Activated naive CD4-positive, alpha-beta T cell treated with anti-CD3 and anti-CD28 coated beads, Interleukin-2, amount 50 U/mL, for 24 hours (primary cell): ENCODE data around the gene BATF.

ENCODE experiments used
- H3K27ac Mint-ChIP-seq: one replicate; pipeline ENCODE4 v1.8.0; 2021; ENCODE audit warnings: mild to moderate bottlenecking, mixed read lengths
- H3K27me3 Mint-ChIP-seq: one replicate; pipeline ENCODE4 v1.8.0; 2021; ENCODE audit warnings: mixed read lengths
- H3K36me3 Mint-ChIP-seq: one replicate; pipeline ENCODE4 v1.8.0; 2021; ENCODE audit warnings: mixed read lengths
- H3K4me1 Mint-ChIP-seq: one replicate; pipeline ENCODE4 v1.8.0; 2021; ENCODE audit warnings: mixed read lengths
- H3K4me3 Mint-ChIP-seq: one replicate; pipeline ENCODE4 v1.8.0; 2021; ENCODE audit warnings: mild to moderate bottlenecking, mixed read lengths
- H3K9me3 Mint-ChIP-seq: one replicate; pipeline ENCODE4 v1.8.0; 2021; ENCODE audit warnings: mixed read lengths

The BATF gene

GRCh38 chr14:75519394-75519793, 2.9 kb upstream of the BATF start:
- H3K27me3 Mint-ChIP-seq = no peaks in the 10 kb centered on the region
- H3K4me1 Mint-ChIP-seq = peaks cover 56% of the 10 kb centered on the region
- peak overlapping the region; percentile 57 for H3K27ac Mint-ChIP-seq
- no peak overlapping the region for H3K4me3 Mint-ChIP-seq
- H3K36me3 Mint-ChIP-seq = peaks cover 6% of the 10 kb centered on the region
- H3K9me3 Mint-ChIP-seq = no peaks in the 10 kb centered on the region

DNA sequence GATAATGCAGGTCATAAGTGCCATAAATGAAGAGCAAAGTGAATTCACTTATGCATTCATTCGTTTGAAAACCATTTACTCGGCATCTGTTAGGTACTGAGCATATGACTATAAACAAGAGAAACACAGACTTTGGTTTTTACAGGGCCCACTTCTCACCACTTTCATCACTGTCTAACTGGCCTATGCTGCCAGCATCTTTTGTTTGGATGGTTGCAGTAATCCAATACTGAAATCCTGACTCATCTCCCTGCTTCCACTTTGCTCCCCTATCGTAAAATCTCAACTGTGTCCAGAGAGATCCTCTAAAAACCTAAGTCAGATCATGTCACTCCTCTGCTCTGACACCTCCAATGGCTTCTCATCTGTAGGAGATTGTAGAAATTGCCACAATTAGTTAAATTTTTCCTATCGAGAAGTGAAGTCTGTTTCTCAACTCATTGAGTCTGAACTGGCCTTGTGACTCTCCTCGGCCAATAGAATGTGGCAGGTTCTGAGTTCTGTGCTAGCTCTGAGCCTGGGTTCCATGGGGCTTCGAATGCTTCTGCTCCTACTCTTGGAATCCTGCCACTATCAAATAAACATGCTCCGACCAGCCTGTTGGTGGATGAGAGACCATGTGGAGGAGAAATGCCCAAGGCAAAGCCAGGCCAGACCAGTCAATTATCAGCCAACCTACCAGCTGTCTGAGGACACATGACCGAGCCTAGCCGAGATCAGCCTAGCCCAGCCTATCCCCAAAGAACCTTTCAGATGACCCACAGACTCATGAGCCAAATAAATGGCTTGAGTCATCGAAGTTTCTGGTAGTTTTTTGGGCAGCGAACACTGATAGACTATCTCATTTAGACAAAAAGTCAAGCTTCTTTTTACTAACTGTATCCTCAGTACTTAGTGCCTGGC, 2.2 kb upstream of the BATF start:
- Mint-ChIP-seq H3K4me3 (peak overlapping the region; percentile 20), H3K9me3 (no peaks in the 10 kb centered on the region), H3K27me3 (no peaks in the 10 kb centered on the region), H3K36me3 (peaks cover 13% of the 10 kb centered on the region), H3K4me1 (peaks cover 60% of the 10 kb centered on the region), H3K27ac (peak overlapping the region; percentile 57)

DNA sequence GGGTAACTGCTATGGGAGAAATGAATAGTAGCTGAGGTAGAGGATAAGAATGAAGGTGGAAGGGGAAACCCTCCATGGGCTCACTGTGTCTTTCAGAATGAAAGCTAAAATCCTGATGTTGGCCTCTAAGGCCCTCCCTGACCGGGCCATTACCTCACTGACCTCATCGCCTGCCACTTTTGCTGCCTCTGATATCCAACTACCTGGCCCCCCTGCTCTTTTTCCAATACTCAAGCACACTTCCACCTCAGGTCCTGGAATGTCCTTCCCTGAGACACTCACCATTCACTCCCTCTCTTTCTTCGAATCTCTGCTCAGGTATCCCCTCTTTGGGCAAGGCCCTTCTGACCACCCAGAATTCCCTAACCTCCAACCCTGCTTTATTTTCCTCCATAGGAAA, 1.4 kb upstream of the BATF start:
- H3K4me1 Mint-ChIP-seq = peaks cover 65% of the 10 kb centered on the region
- no peaks in the 10 kb centered on the region for H3K9me3 Mint-ChIP-seq
- peak overlapping the region; percentile 100 for H3K4me3 Mint-ChIP-seq
- no peaks in the 10 kb centered on the region for H3K27me3 Mint-ChIP-seq
- peaks cover 16% of the 10 kb centered on the region for H3K36me3 Mint-ChIP-seq
- peak overlapping the region; percentile 100 for H3K27ac Mint-ChIP-seq

- Mint-ChIP-seq H3K27me3 (no peaks in the 10 kb centered on the region), H3K36me3 (peaks cover 22% of the 10 kb centered on the region)
Observed at GRCh38 chr14:75521415-75522199, 662 bp upstream of the BATF start.

DNA sequence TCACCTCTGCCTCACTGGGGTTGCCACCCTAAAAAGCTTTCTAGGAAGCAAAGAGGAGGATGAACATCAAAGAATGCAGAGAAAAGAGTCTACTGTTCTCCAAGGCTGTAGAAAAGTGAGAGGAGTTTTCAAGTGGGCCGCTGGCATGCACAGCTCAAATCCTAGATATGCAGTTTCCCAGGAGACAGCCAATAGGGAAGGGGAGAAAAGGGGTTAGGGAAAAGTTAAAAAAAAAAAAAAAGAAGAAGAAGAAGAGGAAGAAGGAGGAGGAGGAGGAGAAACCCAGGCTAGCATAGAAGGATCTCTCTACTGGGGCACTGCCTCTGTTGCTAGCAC, 682 bp downstream of the BATF start:
- Mint-ChIP-seq H3K4me3 (peak overlapping the region; percentile 100), H3K36me3 (peaks cover 32% of the 10 kb centered on the region), H3K4me1 (peaks cover 81% of the 10 kb centered on the region), H3K9me3 (peaks cover 7% of the 10 kb centered on the region), H3K27me3 (no peaks in the 10 kb centered on the region), H3K27ac (peak overlapping the region; percentile 100)

More at GRCh38 chr14:75521415-75522199, 662 bp upstream of the BATF start:
- Mint-ChIP-seq H3K27ac (peak overlapping the region; percentile 100), H3K4me1 (peaks cover 73% of the 10 kb centered on the region), H3K9me3 (no peaks in the 10 kb centered on the region), H3K4me3 (peak overlapping the region; percentile 100)

- Mint-ChIP-seq H3K4me3 (peak overlapping the region; percentile 100), H3K9me3 (peaks cover 8% of the 10 kb centered on the region), H3K27me3 (no peaks in the 10 kb centered on the region), H3K4me1 (peaks cover 90% of the 10 kb centered on the region), H3K36me3 (peaks cover 40% of the 10 kb centered on the region), H3K27ac (peak overlapping the region; percentile 100)
Observed at GRCh38 chr14:75523771-75524171, 1.5 kb downstream of the BATF start.

DNA sequence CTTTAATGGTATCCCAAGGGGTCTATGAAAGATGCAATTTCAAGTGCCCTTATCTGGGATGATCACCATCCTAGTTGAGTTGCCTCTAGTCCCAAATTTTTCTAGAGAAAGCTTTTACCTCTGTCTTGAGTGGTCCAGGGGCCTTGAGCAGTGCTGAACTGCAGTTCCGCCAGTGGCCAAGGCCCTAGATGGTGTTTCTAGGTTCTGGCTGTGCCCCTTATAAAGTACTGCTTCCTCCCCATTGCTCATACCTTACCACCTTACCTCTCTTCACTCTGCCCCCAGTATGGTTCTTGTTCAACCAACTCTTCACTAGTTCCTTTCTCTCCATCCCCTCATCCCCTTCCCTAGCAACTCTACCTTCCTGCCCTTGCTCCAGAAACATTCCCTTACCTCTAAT, 3.7 kb downstream of the BATF start:
- Mint-ChIP-seq H3K27me3 (no peaks in the 10 kb centered on the region), H3K9me3 (peaks cover 8% of the 10 kb centered on the region), H3K27ac (peak overlapping the region; percentile 69), H3K36me3 (peaks cover 45% of the 10 kb centered on the region), H3K4me3 (peak overlapping the region; percentile 100), H3K4me1 (peaks cover 83% of the 10 kb centered on the region)

GRCh38 chr14:75527449-75528163, 5.3 kb downstream of the BATF start:
- no peaks in the 10 kb centered on the region for H3K27me3 Mint-ChIP-seq
- peak overlapping the region; percentile 76 for H3K4me3 Mint-ChIP-seq
- peaks cover 8% of the 10 kb centered on the region for H3K9me3 Mint-ChIP-seq
- peaks cover 85% of the 10 kb centered on the region for H3K4me1 Mint-ChIP-seq
- H3K36me3 Mint-ChIP-seq = peaks cover 50% of the 10 kb centered on the region
- H3K27ac Mint-ChIP-seq = peak overlapping the region; percentile 87

GRCh38 chr14:75531256-75531655, 9.0 kb downstream of the BATF start:
- Mint-ChIP-seq H3K9me3 (peaks cover 8% of the 10 kb centered on the region), H3K27me3 (no peaks in the 10 kb centered on the region), H3K4me3 (no peak overlapping the region), H3K36me3 (peaks cover 46% of the 10 kb centered on the region), H3K27ac (peak overlapping the region; percentile 26), H3K4me1 (peaks cover 81% of the 10 kb centered on the region)

- Mint-ChIP-seq H3K4me1 (peaks cover 77% of the 10 kb centered on the region), H3K27ac (peak overlapping the region; percentile 71), H3K9me3 (peaks cover 8% of the 10 kb centered on the region), H3K36me3 (peaks cover 43% of the 10 kb centered on the region), H3K4me3 (peak overlapping the region; percentile 2), H3K27me3 (no peaks in the 10 kb centered on the region)
Observed at GRCh38 chr14:75531660-75532317, 9.5 kb downstream of the BATF start.

- Mint-ChIP-seq H3K36me3 (peaks cover 36% of the 10 kb centered on the region), H3K9me3 (no peaks in the 10 kb centered on the region), H3K27ac (peak overlapping the region; percentile 91), H3K4me3 (peak overlapping the region; percentile 5), H3K27me3 (no peaks in the 10 kb centered on the region), H3K4me1 (peaks cover 70% of the 10 kb centered on the region)
Observed at GRCh38 chr14:75533791-75534555, 11.7 kb downstream of the BATF start.

DNA sequence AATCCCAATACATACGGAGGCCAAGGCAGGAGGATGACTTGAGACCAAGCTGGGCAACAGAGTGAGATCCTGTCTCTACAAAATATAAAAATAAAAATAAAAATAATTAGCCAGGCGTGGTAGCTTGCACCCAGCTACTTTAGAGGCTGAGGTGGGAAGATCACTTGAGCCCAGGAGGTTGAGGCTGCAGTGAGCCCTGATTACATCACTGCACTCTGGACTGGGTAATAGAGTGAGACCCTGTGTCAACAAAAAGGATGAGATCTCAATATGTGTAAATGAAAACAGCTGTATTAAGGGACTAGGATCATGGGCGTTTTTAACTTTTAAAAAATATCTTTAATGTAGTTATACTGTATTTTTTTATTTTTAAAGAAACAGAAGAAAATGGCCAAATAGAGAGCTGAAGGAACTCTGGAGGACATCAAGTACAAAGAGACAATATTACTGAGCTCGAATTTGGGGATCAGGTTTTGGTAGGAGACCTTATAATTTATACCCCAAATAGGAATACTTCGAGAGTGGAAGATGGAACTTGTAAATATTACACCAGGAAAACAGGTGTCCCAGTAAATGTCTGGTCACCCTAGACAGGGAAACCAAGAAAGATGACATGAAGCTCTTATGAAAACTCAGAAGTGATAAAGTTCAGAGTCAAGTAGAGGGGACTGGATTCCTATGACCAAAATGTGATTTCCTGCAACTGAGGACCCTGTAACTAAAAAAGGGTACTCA, 13.1 kb downstream of the BATF start:
- H3K36me3 Mint-ChIP-seq = peaks cover 36% of the 10 kb centered on the region
- H3K4me3 Mint-ChIP-seq = no peak overlapping the region
- peak overlapping the region; percentile 94 for H3K27ac Mint-ChIP-seq
- H3K27me3 Mint-ChIP-seq = no peaks in the 10 kb centered on the region
- H3K9me3 Mint-ChIP-seq = no peaks in the 10 kb centered on the region
- H3K4me1 Mint-ChIP-seq = peaks cover 76% of the 10 kb centered on the region

GRCh38 chr14:75537071-75537470, 14.8 kb downstream of the BATF start:
- peak overlapping the region; percentile 75 for H3K27ac Mint-ChIP-seq
- H3K36me3 Mint-ChIP-seq = peaks cover 39% of the 10 kb centered on the region
- H3K4me1 Mint-ChIP-seq = peaks cover 81% of the 10 kb centered on the region
- H3K4me3 Mint-ChIP-seq = no peak overlapping the region
- H3K9me3 Mint-ChIP-seq = no peaks in the 10 kb centered on the region
- H3K27me3 Mint-ChIP-seq = no peaks in the 10 kb centered on the region

DNA sequence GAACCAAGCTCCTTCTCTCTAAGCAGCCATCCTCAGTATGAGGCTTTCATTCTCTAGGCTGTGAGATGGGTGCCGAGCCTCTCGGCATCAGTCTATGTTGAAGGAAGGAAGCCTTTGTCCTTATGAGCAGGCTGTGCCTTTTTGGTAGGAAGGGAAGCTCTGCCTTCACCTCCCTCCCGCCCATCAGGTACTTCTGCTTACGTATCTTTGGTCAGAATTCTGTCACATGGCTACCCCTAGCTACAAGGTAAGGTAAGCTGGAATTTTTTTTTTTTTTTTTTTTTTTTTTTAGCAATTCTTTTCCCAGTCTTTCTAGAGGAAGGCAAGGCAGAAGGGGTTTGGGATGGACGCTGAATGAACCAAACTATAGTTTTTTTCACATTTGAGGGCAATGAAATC, 16.9 kb downstream of the BATF start:
- Mint-ChIP-seq H3K27ac (peak overlapping the region; percentile 98), H3K9me3 (no peaks in the 10 kb centered on the region), H3K36me3 (peaks cover 33% of the 10 kb centered on the region), H3K27me3 (no peaks in the 10 kb centered on the region), H3K4me3 (peak overlapping the region; percentile 80), H3K4me1 (peaks cover 81% of the 10 kb centered on the region)
